HG02588 (cell line): Measurements from ENCODE around the gene FAM168A.
"Not testable (repeated sequence)": the region's sequence is repeated elsewhere in the genome, so short reads cannot be mapped to it uniquely, and the experiment has no call there.

Experiments used
- ATAC-seq: cut with Tn5 transposase; IDR thresholded peaks from one replicate; pipeline ENCODE4 v1.9.1; 2021; ENCODE audit warnings: mild to moderate bottlenecking, moderate library complexity; ENCODE audit not compliant: unreplicated experiment

Gene FAM168A

DNA sequence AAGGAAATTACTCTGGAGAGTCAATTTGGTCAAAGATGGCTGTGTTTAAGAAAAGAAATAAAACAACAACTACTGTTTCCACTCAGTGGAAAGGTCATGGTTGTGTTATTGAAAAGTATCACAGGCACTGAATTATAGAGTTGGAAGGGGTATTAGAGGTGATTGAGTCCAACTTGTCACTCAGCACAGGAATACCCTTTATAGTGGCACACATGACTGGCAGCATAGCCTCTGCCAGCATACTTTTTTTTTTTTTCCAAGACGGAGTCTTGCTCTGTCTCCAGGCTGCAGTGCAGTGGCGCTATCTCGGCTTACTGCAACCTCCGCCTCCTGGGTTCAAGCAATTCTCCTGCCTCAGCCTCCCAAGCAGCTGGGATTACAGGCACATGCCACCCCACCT, 161.1 kb downstream of the FAM168A start:
- ATAC-seq: not testable (repeated sequence)

DNA sequence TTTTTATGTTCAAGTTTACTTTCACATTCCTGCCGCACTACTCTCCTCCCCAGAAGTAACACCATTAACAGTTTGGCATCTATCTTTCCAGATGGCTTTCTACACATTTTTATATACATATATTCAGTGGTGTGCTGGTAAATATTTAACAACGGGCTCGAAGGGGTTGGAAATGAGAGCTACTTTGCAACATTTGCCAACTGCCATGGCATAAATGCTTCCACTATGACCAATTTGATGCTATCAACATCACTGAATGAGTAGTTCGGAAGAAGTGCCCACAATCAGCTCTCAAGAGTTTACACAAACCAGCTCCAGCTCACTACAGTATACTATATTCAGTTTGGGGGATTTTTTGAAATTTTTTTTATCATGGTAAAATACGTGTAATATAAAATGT, 166.5 kb downstream of the FAM168A start:
- ATAC-seq: no peak

GRCh38 chr11:73430326-73430725, 167.6 kb downstream of the FAM168A start:
- ATAC-seq: no peak

GRCh38 chr11:73429121-73429750, 168.7 kb downstream of the FAM168A start:
- ATAC-seq: no peak

DNA sequence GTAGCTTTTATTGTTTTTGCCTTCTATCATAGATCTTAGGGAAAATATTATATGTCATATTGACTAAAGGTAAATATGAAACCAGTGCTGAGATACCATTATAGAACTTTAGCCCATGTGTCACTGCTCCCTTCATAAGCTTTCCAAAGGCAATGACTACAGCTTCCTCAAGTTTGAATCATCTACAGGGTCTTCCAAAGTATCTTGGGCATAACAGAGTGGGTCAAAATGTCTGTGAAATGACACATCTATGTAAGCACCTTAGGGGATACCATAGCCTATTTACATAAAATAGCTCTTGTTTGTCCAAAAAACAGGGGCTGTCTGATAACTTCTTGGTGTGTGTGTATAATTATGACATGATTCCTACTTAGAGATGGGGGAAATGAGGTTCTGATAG, 169.2 kb downstream of the FAM168A start:
- ATAC-seq: no peak

GRCh38 chr11:73428227-73428626, 169.7 kb downstream of the FAM168A start:
- no peak for ATAC-seq

DNA sequence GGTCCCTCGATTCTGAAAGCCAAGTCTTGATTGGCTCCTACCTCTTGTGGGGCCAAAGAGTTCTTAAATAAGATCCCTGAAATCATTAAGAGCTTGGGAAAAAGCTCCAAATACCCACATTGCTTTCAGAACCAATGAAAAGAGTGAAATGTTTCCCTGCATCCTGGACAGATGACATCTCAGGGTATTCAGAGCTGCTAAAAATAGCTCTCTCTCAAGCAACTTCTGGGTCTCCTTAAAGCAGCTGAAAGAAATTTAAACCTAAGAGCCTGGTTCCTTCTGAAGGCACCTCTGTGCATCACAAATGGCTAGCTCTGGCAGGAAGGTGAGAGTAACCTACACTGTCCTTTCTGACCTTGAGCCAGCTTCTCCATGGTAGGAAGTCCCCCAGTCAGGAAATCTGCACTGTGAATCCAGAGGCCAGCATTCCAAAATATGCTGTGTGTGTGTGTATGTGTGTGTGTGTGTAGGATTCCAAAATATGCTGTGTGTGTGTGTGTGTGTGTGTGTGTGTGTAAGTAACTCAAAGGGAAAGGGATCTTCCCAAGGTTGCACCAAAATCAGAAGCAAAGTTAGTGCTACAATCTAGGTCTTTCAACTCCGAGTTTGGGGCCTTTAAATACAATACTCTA, 171.6 kb downstream of the FAM168A start:
- no peak for ATAC-seq

- no peak for ATAC-seq
These were observed 172.8 kb downstream of the FAM168A start for GRCh38 chr11:73425108-73425507.

- ATAC-seq: no peak
These were observed 174.4 kb downstream of the FAM168A start for GRCh38 chr11:73423506-73423905.

GRCh38 chr11:73422886-73423285, 175.0 kb downstream of the FAM168A start:
- no peak for ATAC-seq

DNA sequence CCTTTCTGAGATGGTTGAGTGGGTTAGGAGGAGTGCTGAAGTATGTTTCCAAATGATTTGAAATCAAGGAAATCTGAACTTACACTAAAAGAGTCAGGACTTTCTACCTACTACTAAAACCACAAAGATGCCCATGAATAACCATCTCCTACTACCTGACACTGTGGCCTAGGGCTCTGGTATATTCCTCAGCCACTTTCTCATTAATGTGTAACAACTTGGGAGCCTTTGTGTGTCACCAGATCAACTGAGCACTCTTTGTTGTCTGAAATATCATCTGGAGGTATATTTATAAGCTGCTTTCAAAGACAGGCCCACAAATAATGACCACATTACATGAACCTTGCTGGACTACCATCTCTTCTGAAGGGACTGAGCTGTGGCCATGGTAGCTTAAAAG, 177.8 kb downstream of the FAM168A start:
- no peak for ATAC-seq

- no peak for ATAC-seq
These were observed 181.1 kb downstream of the FAM168A start for GRCh38 chr11:73416786-73417185.

- no peak for ATAC-seq
These were observed 181.9 kb downstream of the FAM168A start for GRCh38 chr11:73415854-73416615.

- ATAC-seq: no peak
These were observed 182.8 kb downstream of the FAM168A start for GRCh38 chr11:73414977-73415651.

- ATAC-seq: no peak
These were observed 184.7 kb downstream of the FAM168A start for GRCh38 chr11:73413256-73413655.

DNA sequence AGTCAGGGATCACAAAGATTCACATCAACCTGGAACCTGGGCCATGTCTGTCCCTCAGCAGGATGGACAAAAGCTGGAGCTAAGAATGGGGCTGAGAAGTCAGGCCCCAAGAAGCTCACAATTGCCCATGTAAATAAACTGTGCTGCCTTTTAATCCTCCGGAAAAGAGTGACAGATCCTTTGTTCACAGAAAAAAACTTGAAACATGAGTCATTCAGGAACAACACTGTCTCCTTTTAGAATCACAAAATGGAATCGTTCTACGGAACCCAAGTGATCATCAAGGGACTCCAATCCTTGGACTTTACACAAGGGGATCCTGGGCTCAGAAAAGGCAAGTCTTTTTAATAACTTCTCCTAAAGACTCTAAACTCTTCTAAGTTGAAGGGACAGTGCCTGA, 185.6 kb downstream of the FAM168A start:
- ATAC-seq: no peak

GRCh38 chr11:73411031-73411430, 186.9 kb downstream of the FAM168A start:
- ATAC-seq: no peak

GRCh38 chr11:73410627-73411026, 187.3 kb downstream of the FAM168A start:
- no peak for ATAC-seq

DNA sequence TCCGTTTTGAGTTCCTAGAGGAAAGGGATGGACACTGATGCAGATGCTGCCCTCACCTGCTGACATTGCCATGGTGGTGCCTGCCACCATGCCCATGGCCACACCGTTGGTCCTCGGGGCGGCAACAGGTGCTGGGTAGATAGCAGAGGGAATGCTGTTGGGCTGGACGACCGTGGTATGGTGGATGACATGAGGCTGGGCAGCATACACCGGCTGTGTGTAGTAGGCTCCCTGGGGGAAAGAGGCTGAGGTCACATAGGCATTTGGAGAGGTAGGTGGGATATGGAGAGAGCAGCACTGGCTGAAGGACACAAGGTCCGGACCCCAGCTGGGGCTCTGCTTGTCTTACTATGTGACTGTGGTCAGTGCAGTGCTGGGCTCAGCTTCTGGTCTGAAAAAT, 188.5 kb downstream of the FAM168A start:
- no peak for ATAC-seq

GRCh38 chr11:73406619-73407018, 191.3 kb downstream of the FAM168A start:
- no peak for ATAC-seq

DNA sequence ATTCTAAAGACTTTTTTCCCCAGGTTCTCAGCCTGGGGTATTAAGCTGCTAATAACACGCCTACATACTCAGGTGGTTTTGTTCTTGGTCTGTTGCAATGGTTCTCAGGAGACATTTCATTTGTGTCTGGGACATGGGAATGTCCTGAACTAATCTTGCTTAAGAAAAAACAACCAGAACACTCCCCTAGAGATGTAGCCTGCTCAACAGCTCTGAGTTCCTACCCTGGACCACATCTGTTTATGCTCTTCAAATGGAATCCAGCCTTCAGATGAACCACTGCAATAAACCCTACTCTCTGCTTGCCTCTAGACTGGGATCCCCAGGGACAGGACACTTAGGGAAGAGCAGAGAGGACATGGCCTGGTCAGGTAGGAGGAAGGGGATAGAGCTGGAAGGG, 191.8 kb downstream of the FAM168A start:
- no peak for ATAC-seq

GRCh38 chr11:73405146-73405510, 192.8 kb downstream of the FAM168A start:
- ATAC-seq: no peak
